Psoas muscle (tissue), 8 donors: ENCODE measurements around the gene CDSN. TPM values are rescaled to one million over a fixed set of nuclear protein-coding genes. Genes with fewer than 3 reads are reported as not detected.

Experiments used
- ATAC-seq, 4 donors: fragments of 200-7000 bp; cut with Tn5 transposase; one replicate each; pipeline ENCODE4 v1.9.1; 2020; ENCODE audit warnings: moderate library complexity in 3 of 4, mild to moderate bottlenecking in 2 of 4
- DNase-seq, 2 donors: peaks; one replicate each; pipeline ENCODE4 v3.0.0-alpha.2; 2020
- H3K27ac ChIP-seq: fragments of 200-600 bp; one replicate; pipeline ENCODE4 v1.8.0; 2022
- H3K27me3 ChIP-seq, 3 donors: fragments of 200-600 bp in 1 of 3; one replicate each; pipeline versions ENCODE4 v1.6.1 to v1.8.0; 2013 to 2022; ENCODE audit warnings: low read length in 2 of 3, mild to moderate bottlenecking in 2 of 3, moderate library complexity in 1 of 3; ENCODE audit not compliant: insufficient read depth in 3 of 3
- H3K36me3 ChIP-seq, 2 donors: fragments of 200-600 bp in 1 of 2; one replicate each; pipeline versions ENCODE4 v1.6.1 to v1.8.0; 2013 to 2022; ENCODE audit warnings: low read depth in 1 of 2, mild to moderate bottlenecking in 1 of 2, moderate library complexity in 1 of 2; ENCODE audit not compliant: insufficient read depth in 1 of 2
- H3K4me1 ChIP-seq: fragments of 200-600 bp; one replicate; pipeline ENCODE4 v1.8.0; 2022
- H3K4me3 ChIP-seq: fragments of 200-600 bp; one replicate; pipeline ENCODE4 v1.8.0; 2022; ENCODE audit warnings: mild to moderate bottlenecking
- H3K9me3 ChIP-seq: fragments of 200-600 bp; one replicate; pipeline ENCODE4 v1.8.0; 2022
- CTCF ChIP-seq: fragments of 200-600 bp; IDR thresholded peaks from one replicate; pipeline ENCODE4 v1.8.0; 2022; ENCODE audit warnings: antibody characterized with exemption
- WGBS, 3 donors: extraction: QIAGEN DNeasy Blood & Tissue Kit; methylation state at CpG; one replicate each; pipeline versions ENCODE4 v1.1.6 to v1.1.7; 2013; 5-methylcytosine and 5-hydroxymethylcytosine counted together
- intact Hi-C, 2 donors: fragments of 100-400 bp; cut with DNase I; formaldehyde crosslinking; loops; one replicate each; pipeline versions ENCODE4 v1.11.0 to v1.14.2; 2022
- polyA plus RNA-seq, 3 donors: library from polyadenylated mRNA; stranded (reverse); fragments of 200-250 nt; gene quantifications; one replicate each; pipeline ENCODE4 v1.2.3, GENCODE V29; 2013
- total RNA-seq, 4 donors: library from RNA; stranded (reverse); fragmentation: NEBNext Ultra II Directional in 2 of 4; extraction: Animal tissue kit (Norgen Biotek cat#: 25700) in 2 of 4; gene quantifications; one replicate each; pipeline versions ENCODE4 v1.2.1 to v1.2.4, GENCODE V29; 2021 to 2023
- donor health status: healthy with polysubstance abuse.
- donor health status: DM: no; HTN: no; CAD: no; lungs with moderate emphysema.
- donor health status: Bipolar disorder and iron deficiency.
- donor health status: healthy.
- donor health status: DM: yes; HTN: yes; CAD: no.
- donor health status: DM: no; HTN: no; CAD: no.
- donor health status: DM: no; HTN: no; CAD: no.
- donor health status: DM: yes; HTN: yes; CAD: no.

CDSN gene
- total and polyA plus RNA-seq, 7 donors: not detected

GRCh38 chr6:31090275-31090972 is 29.8 kb downstream of the CDSN start:
- TF ChIP-seq CTCF: no peak
- H3K4me1 ChIP-seq: peaks cover 16% of the 10 kb centered on the region
- no peaks in the 10 kb centered on the region for H3K9me3 ChIP-seq
- 94 to 97% (median 95%) methylated on average over 3 of the region's 3 CpGs for WGBS, 3 donors
- intact Hi-C loops: no loop called here
- DNase-seq: no peak
- no peak for ATAC-seq
- no peak overlapping the region for H3K4me3 ChIP-seq
- H3K36me3 ChIP-seq: no peaks in the 10 kb centered on the region
- H3K27ac ChIP-seq: no peak overlapping the region
- no peaks in the 10 kb centered on the region for H3K27me3 ChIP-seq

DNA sequence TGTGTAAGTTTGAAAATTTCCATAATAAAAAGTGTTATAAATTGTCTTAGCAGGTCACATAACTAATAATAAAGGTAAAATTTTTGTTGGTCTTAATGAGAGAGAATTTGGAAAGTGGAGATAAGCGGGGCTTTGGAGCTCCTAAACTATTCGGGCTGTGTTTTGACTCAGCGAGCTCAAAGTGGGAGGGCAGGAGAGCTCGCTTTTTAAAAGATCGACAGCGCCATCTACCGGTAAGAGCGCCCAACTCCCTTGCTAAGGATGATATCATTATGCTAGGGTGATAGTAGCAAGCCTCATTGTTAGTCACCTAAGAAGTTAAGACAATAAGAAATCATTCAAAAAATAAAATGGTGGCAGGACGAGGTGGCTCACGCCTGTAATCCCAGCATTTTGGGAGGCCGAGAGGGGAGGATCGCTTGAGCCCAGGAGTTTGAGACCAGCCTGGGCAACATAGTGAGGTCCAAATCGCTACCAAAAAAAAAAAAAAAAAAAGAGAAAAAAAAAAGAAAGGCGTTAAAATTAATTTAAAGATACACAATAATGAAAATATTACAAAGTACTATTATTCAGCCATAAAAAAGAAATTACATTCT is 32.7 kb downstream of the CDSN start:
- H3K27ac ChIP-seq: peak overlapping the region; percentile 31
- H3K4me1 ChIP-seq: peaks cover 17% of the 10 kb centered on the region
- no peaks in the 10 kb centered on the region for H3K27me3 ChIP-seq
- 11 to 14% (median 12%) methylated on average over 14 of the region's 14 CpGs for WGBS, 3 donors
- TF ChIP-seq CTCF: peak; percentile 86
- intact Hi-C loops: loop anchor here (2.0 to 10.0 kb wide), 6 partner anchors 173 to 545 kb away; partner anchors contain the start of genes FLOT1 (in 1 of the 2), IER3 (in 1 of the 2), PPP1R18 (in 1 of the 2) and VARS2 (in 1 of the 2)
- no peaks in the 10 kb centered on the region for H3K9me3 ChIP-seq
- no peaks in the 10 kb centered on the region for H3K36me3 ChIP-seq
- ATAC-seq (peak; percentile 89 to 97 (median 94)), DNase-seq (peak; percentile 81 to 85)
- no peak overlapping the region for H3K4me3 ChIP-seq

DNA sequence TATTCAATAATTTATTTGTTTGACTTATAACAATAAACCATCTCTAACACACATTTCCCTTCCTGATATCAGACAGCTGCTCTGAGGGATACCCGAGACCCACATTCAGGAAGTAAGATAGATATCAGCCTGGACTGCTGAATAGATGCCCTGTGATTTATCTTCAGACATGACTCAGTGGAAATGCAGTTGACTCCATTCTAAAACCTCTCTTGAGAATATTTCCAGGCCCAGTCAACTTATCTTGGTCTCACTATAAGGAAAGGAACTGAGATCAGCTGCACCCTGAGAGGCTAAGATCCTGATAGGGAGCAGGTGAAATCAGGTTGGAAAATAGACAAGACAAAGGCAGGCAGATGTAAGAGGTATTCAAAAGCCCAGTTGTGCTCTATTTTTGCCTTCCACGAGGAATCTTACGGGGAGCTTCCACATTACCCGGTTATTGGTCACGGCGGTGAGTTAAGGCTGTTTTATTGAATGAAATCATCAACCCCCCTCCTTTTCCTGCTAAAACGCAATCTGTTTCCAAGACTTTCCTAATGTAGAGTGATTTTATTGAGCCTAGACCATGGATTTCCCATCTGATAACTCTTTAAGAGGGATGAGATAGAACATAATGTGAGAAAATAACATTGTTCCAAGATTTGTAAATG is 33.3 kb downstream of the CDSN start:
- Histone ChIP-seq H3K4me1 (peaks cover 17% of the 10 kb centered on the region), H3K4me3 (no peak overlapping the region), H3K36me3 (no peaks in the 10 kb centered on the region), H3K27me3 (no peaks in the 10 kb centered on the region), H3K27ac (peak overlapping the region; percentile 31), H3K9me3 (no peaks in the 10 kb centered on the region)
- no peak for TF ChIP-seq CTCF
- intact Hi-C loops: loop anchor here (2.0 to 10.0 kb wide), 6 partner anchors 172 to 545 kb away; partner anchors contain the start of genes FLOT1 (in 1 of the 2), IER3 (in 1 of the 2), PPP1R18 (in 1 of the 2) and VARS2 (in 1 of the 2)
- 15 to 24% (median 19%) methylated on average over 7 of the region's 7 CpGs for WGBS, 3 donors
- no peak for DNase-seq
- peak in 3 of 4 donors; percentile 23 to 50 (median 28) for ATAC-seq

DNA sequence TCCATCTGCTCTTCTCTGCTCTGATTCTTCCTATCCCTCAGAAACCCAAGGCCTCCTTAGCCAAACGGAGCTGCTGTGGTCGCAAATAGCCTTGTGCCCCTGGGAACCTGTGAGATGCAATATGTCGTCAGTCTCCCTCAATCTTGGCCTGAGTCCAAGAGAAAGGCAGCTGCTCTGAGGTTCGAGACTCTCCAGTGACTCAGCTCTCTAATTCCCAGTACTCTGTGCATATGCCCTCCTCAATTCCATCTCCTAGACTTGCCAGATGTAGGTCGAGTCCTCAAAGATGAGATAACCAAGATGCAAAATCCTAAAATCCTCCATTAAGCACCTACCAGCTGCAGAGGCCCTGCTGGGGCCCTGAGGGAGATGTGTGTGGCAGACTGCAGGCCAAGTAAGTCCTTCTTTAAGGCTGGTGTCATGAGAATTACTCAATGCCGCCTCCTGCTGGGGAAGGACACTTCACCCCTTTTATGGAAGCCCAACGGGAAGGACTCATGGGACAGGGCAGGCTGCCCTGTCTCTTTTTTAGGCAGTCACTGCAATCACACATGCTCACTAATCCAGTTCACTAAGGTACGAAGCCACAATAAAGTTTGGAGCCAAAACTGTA is 36.4 kb downstream of the CDSN start:
- 22 to 37% (median 29%) methylated on average over 8 of the region's 8 CpGs for WGBS, 3 donors
- H3K4me1 ChIP-seq: peaks cover 17% of the 10 kb centered on the region
- H3K9me3 ChIP-seq: no peaks in the 10 kb centered on the region
- intact Hi-C loops: loop anchor here in 1 of 2 donors (10.0 kb wide), 2 partner anchors 339 to 399 kb away; partner anchors contain the start of genes FLOT1, IER3 and PPP1R18
- H3K27ac ChIP-seq: no peak overlapping the region
- peak; percentile 35 for TF ChIP-seq CTCF
- H3K4me3 ChIP-seq: no peak overlapping the region
- no peaks in the 10 kb centered on the region for H3K36me3 ChIP-seq
- H3K27me3 ChIP-seq: no peaks in the 10 kb centered on the region
- DNase-seq (peak; percentile 18 to 57), ATAC-seq (peak; percentile 34 to 76 (median 42))
